ENCODE data around the gene RAB3GAP2.
A peak's percentile ranks its signal among the peaks of the same experiment; 100 is the strongest.

The RAB3GAP2 gene

DNA sequence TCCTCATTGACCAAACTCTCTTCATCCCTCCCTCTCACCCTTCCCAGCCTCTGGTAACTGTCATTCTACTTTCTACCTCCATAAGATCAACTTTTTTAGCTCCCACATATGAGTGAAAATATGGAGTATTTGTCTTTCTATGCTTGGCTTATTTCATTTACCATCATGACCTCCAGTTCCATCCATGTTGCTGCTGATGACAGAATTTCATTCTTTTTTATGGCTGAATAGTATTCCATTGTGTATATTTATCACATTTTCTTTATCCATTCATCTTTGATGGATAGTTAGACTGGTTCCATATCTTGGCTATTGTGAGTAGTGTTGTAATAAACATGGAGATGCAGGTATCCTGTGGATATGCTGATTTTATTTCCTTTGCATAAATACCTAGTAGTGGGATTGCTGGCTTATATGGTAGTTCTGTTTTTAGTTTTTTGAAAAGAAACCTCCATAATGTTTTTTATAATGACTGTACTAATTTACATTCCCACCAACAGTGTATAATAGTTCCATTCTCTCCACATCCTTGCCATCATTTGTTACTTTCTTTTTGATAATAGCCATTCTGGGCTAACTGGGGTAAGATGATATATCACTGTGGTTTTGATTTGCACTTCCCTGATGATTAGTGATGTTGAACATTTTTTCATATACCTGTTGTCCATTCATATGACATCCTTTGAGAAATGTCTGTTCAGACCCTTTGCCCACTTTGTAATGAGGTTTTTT is 142.6 kb downstream of the RAB3GAP2 start:
- no peak overlapping the region for H3K4me3 ChIP-seq (ENCODE audit: low read depth, low read length)
- no peak for TF ChIP-seq CTCF (IDR thresholded peaks at IDR 0.05; ENCODE audit: low read depth, low read length, missing control alignments)
- no peak for DNase-seq (ENCODE audit: low read depth)

DNA sequence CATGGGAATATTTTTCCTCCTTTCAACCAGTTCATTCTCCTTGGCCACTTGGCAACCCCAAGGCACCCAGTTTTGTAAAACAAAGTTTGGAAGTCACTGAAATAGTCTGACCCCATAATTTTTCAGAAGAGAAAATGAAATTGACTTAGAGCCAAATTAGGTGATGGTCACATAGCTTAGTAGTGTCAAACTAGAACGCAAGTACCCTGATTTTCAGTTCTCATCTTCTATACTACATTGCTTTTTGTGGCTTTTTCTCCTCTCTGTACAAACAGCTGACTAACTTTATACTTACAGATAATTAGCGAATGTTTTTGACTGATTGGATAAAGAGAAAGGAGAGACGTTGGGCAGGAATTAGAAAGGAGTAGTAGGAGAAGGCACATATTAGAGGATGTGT is 145.2 kb downstream of the RAB3GAP2 start:
- DNase-seq (ENCODE audit: low read depth), result no peak
- no peak overlapping the region for H3K4me3 ChIP-seq (ENCODE audit: low read depth, low read length)
- TF ChIP-seq CTCF (IDR thresholded peaks at IDR 0.05; ENCODE audit: low read depth, low read length, missing control alignments), result no peak

- H3K4me3 ChIP-seq (ENCODE audit: low read depth, low read length), result no peak overlapping the region
- no peak for DNase-seq (ENCODE audit: low read depth)
- no peak for TF ChIP-seq CTCF (IDR thresholded peaks at IDR 0.05; ENCODE audit: low read depth, low read length, missing control alignments)
Measured at GRCh38 chr1:220124542-220124941, 147.7 kb downstream of the RAB3GAP2 start.

DNA sequence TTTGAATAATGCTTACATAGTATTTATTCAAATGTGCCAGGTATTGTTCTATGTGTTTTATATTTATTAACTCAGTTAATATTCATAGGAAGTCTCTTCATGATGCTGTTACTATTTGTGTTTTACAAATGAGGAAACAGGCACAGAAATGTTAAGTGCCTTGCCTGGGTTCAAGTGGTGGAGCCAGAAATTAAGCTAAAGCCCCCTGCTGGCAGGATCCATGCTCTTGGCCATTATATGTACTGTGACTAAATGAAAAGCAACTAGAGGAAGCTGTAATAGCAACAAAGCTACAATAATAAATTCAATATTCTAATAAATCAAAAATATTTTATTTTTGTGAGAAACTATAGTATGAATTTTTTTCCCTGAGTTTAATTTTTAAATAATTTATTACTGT is 148.4 kb downstream of the RAB3GAP2 start:
- no peak overlapping the region for H3K4me3 ChIP-seq (ENCODE audit: low read depth, low read length)
- peak; percentile 44 for TF ChIP-seq CTCF (IDR thresholded peaks at IDR 0.05; ENCODE audit: low read depth, low read length, missing control alignments)
- DNase-seq (ENCODE audit: low read depth), result no peak

DNA sequence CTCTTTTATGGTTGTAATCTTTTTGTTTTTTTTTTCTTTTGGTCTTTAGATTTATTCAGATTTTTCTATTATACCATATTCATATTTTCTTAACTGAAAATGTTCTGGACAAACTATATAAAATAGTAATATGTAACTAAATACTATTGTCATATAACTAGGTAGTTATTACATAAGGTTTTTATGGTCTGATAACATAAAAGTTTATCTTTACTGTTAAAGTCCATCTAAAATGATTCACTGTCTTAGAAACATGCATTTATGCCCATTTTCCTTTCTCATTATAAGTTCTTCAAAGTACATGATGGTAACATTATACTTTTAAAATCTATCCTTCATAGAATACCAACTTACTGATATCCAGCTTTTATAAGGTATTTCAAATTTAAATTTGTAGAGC is 149.2 kb downstream of the RAB3GAP2 start:
- DNase-seq (ENCODE audit: low read depth), result no peak
- H3K4me3 ChIP-seq (ENCODE audit: low read depth, low read length), result no peak overlapping the region
- no peak for TF ChIP-seq CTCF (IDR thresholded peaks at IDR 0.05; ENCODE audit: low read depth, low read length, missing control alignments)

DNA sequence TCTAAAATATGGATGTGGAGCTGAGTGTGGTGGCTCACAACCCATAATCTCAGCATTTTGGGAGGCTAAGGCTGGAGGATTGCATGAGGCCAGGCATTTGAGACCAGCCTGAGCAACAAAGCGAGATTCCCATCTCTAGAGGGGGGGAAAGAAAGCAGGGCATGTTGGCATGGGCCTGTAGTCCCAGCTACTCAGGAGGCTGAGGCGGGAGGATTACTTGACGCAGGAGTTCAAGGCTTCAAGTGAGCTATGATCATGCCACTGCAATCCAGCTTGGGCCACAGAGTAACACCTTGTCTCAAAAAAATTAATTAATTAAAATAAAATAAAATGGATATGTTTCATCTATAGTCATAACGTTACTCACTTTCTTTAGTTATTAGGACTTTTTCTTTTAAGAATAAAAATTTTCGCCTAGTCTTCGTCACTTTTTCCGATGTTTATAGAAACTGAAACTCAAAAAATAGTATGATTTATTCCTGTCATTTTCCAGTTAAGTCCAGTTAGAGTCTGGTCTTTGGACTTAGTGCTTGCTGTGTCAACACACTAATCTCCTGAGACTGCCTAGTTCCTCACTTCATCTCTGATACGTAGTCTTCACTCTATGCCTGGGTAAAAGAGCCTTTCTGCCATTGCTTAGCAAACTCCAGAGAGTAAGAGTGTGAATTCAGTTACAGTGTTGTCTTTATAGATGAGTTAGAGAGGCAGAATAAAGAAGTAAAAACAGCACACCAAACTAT is 150.3 kb downstream of the RAB3GAP2 start:
- TF ChIP-seq CTCF (IDR thresholded peaks at IDR 0.05; ENCODE audit: low read depth, low read length, missing control alignments), result no peak
- H3K4me3 ChIP-seq (ENCODE audit: low read depth, low read length), result no peak overlapping the region
- no peak for DNase-seq (ENCODE audit: low read depth)
